Astrocyte of the spinal cord (primary cell): ENCODE data around the gene SMARCB1.

Source experiments
- DNase-seq: peaks from one replicate; pipeline ENCODE4 v3.0.0; 2011; ENCODE audit warnings: low read depth, low spot score
- H3K4me3 ChIP-seq: 2 replicates; pipeline ENCODE4 v1.5.1; 2011; ENCODE audit warnings: low read depth, mild to moderate bottlenecking, low read length, moderate library complexity
- in situ Hi-C: cut with HindIII; loops from 2 replicates; pipeline ENCODE4 v1.10.0; 2017; ENCODE audit warnings: low sequenced_read_pairs
- TF ChIP-seq, protein P1 (sequence below): IDR thresholded peaks from 2 replicates; pipeline ENCODE4 v1.5.1; 2012; ENCODE audit warnings: low read depth, mild to moderate bottlenecking, low read length, inconsistent platforms

SMARCB1 gene

DNA sequence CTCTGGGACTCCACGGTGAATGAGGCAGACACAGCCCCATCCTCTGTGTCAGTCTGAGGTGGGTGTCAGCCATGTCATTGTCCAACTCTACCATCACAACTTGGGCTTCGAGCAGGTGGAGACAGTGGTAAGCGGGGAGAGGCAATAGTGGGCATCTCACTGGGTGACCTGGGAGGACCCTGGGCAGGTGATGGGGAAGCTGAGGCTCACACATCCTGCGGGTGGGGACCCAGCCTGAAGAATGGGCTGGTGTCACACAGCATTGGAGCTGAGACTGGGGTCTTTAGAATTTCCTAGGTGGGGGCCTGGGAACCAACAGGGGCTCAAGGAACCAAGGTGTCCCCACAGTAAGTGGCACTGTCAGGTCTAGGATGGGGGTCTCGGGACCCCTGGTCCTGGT lies 7.0 kb upstream of the SMARCB1 start:
- no peak overlapping the region for H3K4me3 ChIP-seq
- DNase-seq = no peak
- TF ChIP-seq, protein P1, sequence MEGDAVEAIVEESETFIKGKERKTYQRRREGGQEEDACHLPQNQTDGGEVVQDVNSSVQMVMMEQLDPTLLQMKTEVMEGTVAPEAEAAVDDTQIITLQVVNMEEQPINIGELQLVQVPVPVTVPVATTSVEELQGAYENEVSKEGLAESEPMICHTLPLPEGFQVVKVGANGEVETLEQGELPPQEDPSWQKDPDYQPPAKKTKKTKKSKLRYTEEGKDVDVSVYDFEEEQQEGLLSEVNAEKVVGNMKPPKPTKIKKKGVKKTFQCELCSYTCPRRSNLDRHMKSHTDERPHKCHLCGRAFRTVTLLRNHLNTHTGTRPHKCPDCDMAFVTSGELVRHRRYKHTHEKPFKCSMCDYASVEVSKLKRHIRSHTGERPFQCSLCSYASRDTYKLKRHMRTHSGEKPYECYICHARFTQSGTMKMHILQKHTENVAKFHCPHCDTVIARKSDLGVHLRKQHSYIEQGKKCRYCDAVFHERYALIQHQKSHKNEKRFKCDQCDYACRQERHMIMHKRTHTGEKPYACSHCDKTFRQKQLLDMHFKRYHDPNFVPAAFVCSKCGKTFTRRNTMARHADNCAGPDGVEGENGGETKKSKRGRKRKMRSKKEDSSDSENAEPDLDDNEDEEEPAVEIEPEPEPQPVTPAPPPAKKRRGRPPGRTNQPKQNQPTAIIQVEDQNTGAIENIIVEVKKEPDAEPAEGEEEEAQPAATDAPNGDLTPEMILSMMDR = no peak
- in situ Hi-C loops = no loop called here

DNA sequence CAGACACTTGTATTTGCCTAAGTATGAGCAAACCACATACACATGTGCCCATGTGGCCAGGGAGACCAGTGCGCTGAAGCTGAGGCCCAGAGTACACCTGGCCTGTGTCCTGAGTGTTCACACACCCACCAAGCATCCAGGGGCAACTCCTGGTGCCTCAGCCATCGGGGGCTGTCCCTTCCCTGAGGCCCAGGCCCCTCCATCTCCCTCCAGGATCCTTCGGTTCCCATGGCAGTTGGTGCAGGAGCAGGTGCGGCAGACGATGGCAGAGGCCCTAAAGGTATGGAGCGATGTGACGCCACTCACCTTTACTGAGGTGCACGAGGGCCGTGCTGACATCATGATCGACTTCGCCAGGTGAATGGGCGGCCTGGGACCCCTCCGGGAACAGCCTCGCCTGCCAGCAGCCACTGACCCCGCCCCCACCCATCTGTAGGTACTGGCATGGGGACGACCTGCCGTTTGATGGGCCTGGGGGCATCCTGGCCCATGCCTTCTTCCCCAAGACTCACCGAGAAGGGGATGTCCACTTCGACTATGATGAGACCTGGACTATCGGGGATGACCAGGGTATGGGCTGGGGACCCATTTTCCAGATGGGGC lies 6.5 kb upstream of the SMARCB1 start:
- TF ChIP-seq, protein P1 = no peak
- no peak overlapping the region for H3K4me3 ChIP-seq
- in situ Hi-C loops = no loop called here
- DNase-seq = no peak

DNA sequence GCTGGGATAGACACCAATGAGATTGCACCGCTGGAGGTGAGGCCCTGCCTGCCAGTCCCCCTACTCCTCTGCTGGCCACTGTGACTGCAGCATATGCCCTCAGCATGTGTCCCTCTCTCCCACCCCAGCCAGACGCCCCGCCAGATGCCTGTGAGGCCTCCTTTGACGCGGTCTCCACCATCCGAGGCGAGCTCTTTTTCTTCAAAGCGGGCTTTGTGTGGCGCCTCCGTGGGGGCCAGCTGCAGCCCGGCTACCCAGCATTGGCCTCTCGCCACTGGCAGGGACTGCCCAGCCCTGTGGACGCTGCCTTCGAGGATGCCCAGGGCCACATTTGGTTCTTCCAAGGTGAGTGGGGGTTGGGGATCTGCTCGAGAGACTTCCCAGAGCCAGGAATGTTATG lies 5.7 kb upstream of the SMARCB1 start:
- H3K4me3 ChIP-seq = no peak overlapping the region
- in situ Hi-C loops = no loop called here
- DNase-seq = no peak
- TF ChIP-seq, protein P1 = no peak

DNA sequence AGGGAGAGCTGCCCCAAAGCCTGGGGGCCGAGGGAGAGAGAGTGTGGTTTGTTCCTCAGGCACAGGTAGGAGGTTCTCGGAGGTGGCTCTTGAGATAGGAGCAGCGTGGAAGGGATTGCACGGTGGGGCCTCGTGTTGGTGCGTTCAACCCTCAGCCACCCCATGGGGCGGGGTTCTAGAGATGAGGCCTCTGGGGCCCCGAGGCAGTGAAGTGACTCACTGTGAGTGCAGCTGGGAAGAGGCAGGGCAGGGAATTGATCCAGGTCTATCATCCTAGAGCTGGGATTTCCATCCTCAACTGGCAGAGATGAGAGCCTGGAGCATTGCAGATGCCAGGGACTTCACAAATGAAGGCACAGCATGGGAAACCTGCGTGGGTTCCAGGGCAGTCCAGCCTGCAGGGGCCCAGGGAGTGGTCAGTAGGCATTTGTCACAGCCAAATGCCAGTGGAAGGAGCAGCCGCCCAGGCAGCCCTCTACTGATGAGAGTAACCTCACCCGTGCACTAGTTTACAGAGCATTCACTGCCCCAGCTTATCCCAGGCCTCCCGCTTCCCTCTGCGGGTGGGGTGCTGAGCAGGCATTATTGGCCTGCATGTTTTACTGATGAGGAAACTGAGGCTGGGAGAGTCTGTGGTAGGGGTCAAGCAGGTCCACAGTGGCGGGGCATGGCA lies 5.1 kb upstream of the SMARCB1 start:
- no peak overlapping the region for H3K4me3 ChIP-seq
- in situ Hi-C loops = no loop called here
- peak; percentile 32 for DNase-seq
- TF ChIP-seq, protein P1 = no peak

DNA sequence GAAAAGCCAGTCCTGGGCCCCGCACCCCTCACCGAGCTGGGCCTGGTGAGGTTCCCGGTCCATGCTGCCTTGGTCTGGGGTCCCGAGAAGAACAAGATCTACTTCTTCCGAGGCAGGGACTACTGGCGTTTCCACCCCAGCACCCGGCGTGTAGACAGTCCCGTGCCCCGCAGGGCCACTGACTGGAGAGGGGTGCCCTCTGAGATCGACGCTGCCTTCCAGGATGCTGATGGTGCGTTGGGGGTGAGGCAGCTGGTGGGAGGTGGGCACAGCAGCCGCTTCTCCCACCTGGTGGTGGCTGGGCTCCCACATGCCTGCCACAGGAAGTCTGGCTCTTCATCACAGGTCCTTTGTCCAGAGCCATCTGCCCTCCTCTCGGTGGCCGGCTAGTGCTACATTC lies 4.5 kb upstream of the SMARCB1 start:
- no peak overlapping the region for H3K4me3 ChIP-seq
- in situ Hi-C loops = no loop called here
- TF ChIP-seq, protein P1 = no peak
- DNase-seq = no peak

DNA sequence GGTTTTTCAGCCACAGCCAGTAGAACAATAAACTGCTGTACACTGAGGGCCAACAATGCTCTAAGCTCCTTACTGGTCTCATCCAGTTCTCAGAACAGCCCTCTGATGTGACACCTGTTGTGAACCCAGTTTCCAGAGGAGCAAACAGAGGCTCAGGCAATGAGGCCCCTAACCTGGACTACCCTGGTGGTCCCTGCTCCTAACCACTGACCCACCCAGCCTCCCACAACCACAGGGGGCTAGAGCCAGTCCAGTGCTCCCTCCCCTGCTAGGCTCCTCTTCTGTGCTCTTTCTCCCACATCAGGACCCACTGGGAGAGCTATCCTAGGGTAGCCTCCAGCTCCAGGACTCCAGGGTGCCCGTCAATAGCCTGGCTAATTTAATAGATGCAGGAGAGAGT lies 4.1 kb upstream of the SMARCB1 start:
- in situ Hi-C loops = no loop called here
- no peak for DNase-seq
- TF ChIP-seq, protein P1 = no peak
- no peak overlapping the region for H3K4me3 ChIP-seq
